Activated CD4-positive, alpha-beta T cell treated with anti-CD3 and anti-CD28 coated beads, Interleukin-10, Interleukin-2, amounts not matched to agents 100 ng/mL and 50 ng/mL, durations not matched to agents 16 hours and 8 hours (primary cell): Measurements from ENCODE around the gene SLC34A3.

Source experiments
- DNase-seq: peaks from one replicate; pipeline ENCODE4 v3.0.0-alpha.2; 2020

The SLC34A3 gene

DNA sequence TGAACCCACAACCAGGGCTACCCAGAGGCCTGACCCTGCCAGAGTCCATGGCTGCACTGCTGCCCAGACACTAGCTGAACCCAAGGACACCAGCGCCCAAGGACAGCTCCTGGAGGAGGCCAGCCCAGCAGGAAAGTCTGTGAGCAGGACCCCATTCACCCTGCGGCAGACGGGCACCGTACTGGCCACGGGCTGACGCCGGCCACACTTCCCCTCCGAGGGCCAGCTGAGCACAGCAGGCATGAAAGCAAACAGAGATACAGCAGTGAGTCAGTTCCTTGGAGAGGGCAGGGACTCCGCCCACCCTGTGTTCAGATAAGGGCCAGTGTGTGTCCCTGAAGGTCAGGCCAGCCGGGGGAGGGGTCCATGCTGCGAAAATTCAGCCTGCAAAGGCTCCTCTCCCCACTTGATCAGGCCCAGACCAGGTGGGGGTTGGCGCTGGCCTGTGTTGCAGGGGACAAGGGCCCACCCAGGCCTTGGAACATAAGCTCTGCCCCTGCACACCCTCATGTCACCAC is 11.9 kb upstream of the SLC34A3 start:
- DNase-seq: no peak

DNA sequence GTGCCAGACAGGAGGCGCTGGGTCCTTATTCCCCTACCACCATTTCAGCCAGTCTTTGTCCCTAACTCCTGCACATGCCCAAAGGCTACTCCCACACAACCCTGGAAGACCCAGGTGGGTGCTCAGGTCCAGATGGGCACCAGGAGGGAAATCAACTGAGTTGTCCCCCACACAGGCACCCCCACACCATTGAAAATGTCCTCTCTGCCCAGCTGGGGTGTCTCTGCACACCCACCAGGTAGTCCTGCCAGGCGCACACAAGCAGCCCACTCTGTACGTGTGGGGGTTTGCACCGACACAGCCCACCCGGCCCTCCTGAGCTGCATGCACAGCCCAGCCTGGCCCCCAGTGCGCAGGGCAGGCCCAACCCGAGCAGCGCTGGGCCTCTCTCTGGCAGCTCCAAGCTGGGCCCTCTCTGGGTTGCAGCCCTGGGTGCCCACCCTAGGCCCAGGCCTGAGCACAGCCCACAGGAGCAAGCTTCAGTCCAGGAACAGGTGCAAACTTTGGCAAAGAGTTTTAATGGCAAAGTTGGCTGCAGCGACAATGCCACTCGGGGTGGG is 10.9 kb upstream of the SLC34A3 start:
- no peak for DNase-seq

DNA sequence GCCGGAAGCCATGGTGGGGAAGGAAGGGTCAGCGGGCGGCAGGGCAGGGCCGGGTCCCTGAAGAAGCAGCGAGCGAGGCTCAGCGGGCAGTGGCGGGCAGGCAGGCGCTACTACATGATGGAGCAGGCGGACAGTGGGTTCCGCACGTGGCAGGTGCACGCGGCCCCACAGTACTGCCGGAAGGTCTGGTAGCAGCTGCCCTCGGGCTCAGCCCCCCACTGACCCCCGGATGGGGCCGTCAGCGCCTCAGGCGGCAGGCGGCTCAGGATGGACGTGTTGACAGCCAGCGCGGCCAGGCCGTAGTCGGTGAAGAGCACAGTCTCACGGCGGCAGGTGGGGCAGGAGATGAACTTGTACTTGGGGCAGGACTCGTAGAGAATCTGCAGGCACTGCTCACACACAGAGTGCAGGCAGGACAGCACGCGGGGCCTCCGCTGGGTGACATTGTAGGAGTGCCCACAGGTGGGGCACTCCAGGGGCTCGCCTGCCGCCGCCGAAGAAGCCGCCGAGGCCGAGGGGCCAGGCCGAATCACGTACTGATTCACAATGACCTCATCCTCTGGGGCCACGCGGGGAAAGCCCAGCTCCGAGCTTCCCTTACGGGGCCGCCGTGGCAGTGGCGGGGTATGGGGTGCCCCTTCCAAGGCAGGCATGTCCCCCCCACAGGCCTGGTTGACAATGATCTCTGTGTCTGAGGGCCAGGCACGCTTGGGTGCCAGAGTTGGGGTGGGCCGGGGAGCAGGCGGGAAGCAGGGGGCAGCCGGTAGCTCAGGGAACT is 10.2 kb upstream of the SLC34A3 start:
- DNase-seq: no peak

DNA sequence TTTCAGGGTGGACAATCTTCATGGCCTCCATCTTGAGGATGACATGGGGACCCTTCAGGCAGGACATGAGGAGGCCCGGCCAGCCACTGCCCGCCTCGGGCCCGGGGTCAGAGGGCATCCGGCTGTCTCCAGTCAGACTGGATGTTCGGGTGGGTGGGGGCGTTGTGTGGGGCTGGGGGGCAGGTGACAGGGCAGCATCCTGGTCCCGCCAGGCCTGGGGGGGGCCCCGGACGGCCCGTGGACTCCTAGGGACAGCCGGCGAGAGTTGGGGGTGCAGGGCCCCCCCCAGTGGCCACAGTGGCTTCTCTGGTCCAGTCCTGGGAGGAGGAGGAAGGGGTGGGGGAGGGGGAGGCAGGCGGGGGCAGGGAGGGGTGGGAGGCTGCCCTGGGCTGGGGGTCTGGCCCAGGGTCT is 9.6 kb upstream of the SLC34A3 start:
- DNase-seq: no peak

GRCh38 chr9:137221506-137222111 is 9.1 kb upstream of the SLC34A3 start:
- no peak for DNase-seq

DNA sequence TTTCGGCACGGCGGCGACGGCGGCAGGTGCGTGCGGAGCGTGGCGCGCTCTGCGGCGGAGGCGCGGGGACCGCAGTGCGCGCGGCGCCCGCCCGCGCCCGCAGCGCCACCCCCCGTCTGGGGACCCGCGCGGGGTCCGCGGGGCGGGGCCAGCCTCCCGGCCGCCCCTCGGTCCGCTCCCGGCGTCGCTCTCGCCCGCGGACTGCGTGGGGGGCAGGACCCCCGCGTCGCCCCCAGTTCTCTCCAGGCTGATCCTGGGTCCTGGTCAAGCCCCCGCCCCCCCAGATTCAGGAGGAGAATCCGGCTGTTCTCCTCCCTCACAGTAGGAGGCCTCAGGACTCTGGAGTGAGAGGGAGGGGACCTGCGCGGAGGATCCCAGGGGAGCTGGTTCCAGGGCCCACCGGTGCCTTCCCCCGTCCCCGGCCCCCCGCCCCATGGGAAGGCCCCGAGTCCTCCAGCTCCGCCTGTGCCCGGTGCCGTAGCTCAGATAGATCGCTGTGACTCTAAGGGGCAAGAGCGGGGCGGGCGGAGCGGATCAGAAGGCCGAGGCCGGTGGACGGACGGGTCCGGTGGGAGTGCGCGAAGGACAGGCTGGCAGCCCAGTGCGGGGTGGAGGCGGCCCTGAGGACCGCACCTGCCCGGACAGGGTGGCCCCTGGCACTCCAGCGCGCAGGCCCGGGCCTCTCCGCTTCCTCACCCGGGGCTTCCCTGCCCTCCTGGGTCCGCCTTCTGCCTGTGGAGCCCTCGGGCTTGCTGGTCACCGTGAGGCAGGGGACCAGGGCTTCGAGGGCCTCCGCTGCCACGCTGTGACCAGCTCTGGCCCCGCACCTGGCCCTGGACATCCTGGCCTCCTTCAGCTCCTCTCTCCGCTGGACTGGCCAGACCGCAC is 8.3 kb upstream of the SLC34A3 start, which contains the start of gene RNF208:
RNF208 (minus strand) TSS at position 51 of the 888 bp plus-strand sequence. CDS start 1,028 bp downstream, outside the sequence.
- no peak for DNase-seq

DNA sequence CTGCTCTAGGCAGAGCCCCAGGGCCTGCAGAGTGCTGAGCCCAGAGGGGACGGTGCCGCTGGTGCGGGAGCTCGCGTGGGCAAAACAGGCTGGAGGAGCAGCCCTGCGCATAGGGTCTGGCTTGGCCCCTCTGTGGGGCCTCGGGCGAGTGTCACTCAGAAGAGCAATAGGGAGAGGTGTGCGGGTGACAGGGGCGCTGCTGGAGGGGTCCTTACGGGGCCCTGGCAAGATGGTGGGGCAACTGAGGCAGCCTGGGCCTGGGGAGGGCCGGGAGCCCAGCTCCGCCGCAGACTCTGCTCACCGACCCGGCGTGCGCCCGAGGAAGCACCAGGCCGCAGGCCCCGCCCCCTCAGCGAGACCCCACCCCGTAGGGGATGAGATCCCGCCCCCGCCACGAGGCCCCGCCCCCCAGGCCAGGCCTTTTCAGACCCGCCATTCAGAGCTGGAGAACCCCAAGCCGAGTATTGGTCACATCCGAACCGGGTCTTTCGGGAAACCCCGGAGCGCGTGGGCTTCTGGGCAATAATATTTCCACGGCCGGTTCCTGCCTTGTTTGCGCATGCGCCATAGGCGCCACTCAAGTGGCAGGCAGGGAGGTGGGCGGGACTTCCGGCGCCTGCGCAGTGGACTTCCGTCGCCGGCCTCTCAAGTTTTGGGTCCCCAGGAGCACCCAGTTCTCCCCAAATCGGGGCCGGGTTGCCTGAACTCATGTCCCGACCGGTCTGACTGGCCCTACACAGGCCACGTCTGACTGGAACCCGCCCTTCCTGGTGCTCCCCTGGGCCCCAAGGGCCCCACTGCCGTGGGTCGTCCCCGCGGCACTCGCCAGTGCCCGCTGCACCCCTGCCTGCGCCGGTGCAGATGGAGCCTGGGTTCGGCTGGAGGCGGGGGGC is 7.4 kb upstream of the SLC34A3 start:
- DNase-seq: peak; percentile 100

DNA sequence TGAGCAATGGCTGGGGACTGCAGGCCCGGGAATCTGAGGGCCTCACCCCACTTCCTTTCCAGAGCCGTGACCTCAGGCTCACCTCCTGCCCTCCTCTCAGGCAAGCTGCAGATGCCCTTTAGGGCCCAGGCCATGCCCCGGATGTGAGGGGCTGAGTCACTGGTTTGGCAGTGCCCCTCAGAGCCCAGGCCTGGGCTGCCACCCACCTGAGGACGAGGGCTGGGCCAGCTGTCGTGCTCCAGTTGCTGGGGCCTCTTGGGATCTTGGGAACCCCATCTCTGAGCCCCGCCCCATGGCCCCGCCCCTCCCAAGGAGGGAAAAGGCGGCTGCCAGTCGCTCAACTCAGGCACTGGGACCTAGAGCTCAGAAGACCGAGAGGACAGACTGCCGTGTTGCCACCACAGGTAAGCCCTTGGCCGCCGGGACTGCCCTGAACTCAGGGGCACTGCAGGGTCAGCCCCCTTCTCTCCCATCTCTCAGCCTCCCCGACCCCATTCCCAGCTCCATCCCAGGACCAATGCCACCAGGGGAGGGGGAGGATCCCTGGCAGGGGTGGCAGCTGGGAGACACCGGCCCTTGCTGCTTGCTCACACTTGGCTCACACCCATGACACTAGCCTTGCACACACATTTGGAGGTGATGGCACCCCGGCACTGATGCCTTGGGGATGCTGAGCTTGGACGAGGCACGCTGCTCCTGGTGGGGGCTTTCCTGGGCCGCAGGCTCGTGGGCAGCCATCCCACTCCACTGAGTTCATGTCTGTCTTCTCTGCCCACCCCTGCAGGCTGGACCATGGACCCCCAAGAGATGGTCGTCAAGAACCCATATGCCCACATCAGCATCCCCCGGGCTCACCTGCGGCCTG is 5.6 kb upstream of the SLC34A3 start, which contains the start of gene CYSRT1:
CYSRT1 (plus strand) TSS at position 345 of the 865 bp plus-strand sequence; CDS start at position 793, 448 bp downstream.
- DNase-seq: peak; percentile 50

GRCh38 chr9:137225699-137226331 is 4.9 kb upstream of the SLC34A3 start:
- DNase-seq: no peak

GRCh38 chr9:137226338-137227053 is 4.2 kb upstream of the SLC34A3 start:
- DNase-seq: no peak

DNA sequence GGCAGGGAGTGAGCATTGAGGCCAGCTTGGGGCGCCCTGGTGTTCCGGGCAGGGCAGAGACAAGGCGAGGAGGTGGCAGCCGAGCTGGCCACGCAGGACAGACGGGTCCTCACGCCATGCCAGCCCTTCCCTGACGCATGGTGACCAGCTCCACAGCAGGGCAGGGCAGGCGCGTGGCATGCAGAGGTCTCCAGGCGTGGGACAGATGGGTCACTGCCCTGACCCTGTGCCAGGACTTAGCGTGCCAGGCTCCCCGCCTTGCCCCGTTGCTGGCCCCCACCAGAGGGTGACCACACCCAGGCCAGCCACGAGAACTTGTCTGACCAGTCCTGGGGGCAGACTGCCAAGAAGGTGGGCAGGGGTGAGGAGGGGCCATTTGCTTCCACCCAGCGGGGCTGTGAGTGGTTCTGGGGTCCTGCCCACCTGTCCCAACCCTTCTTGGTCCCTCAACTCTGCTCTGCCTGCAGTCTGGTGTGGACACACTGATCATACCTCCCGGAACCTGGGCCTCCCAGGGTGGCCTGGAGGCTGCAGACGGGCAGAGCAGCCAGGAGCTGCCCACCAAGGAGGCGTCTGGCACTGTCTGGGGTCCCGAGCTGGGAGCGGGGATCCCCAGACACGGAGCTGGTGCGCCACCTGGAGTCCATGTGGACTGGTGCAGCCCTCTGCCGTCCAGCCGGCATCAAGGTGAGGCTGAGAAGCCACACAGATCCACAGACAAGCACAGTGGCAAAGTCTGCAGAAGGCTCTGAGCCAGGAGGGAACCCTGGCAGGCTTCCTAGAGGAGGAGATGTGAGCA is 3.4 kb upstream of the SLC34A3 start, which contains the start of gene RNF224:
RNF224 (plus strand) TSS at position 449 of the 799 bp plus-strand sequence. CDS start 834 bp downstream, outside the sequence.
- DNase-seq: peak; percentile 87

GRCh38 chr9:137227853-137228505 is 2.7 kb upstream of the SLC34A3 start:
- no peak for DNase-seq

- DNase-seq: no peak
Measured at GRCh38 chr9:137228506-137228967, 2.2 kb upstream of the SLC34A3 start.

DNA sequence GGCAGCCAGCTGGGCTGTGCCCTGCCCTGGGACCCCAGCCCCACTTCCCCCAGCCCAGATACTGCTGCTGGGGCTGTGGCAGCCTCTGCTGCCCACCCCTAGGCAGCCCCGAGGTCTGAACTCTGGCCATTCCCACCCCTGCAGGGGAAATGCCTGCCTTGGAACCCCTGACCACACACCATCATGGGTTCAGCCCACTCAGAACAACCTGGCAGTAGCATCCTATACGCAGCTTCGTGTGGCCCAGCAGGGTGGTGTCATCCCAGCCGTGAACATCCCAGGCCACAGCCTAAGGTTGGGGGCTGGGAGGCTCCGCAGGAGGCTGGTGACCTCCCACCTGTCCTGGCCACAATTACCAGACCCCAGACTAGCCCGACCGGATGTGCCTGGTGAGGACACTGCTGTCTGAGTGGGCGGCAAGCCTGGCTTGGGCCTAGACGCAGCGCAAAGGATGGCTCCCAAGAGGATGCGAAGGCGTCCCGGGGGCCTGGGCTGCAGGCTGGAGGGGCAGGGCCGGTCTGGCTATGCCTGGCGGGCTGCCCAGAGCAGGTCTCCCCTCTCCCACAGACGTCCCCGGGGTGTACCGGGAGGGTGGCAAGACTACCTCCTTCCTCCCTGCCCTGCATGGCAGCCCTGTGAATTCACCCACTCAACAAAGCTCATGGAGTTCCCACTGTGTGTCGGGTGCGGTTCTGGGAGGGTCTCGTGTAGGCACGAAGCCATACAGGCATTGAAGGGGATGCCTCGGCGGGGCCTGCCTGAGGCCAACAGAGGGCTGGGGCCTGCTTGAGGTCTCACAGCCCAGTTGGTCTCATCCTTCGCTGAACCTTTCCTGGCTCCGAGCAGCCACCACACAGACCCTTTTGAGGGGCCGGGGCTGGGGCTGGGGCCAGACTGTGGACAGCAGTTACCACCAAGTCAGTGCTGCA is 1.5 kb upstream of the SLC34A3 start:
- no peak for DNase-seq

DNA sequence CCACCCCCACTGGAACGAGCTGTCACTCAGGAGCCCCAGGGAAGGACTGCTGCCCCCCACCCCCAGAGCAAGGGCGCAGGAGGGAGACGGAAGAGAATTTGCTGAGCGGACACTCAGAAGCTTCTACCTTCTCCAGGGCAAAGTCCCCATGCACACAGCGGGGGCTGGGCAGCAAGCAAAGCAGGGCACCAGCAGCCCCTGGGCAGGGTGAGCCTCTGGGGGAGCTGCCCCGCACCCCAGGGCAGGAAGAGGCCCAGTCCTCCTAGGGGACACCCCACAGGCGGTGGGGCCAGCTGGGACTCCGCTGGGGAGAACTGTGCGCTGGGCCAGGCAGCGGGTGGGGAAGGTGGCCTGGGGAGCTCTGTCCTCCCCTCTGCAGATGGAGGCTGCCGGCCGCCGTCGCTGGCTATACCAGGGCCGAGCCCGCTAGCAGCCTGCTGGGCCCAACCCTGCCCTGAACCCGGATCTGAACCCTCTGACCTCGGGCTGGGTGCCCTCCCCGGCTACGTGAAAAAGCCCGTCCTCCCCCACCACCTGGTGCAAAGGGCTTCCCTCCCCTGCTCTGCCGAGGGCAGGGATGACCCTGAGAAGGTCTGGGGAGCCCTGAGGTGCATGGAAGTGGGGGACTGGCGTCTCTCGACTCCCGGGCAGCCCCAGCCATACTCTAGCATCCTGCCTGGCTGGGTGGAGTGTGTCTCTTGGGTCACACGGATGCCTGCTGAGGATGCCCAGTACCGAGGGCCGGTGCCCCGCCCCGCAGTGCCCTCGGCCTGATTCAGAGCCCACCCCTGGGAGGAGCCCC is 597 bp upstream of the SLC34A3 start:
- no peak for DNase-seq
